Measurements from ENCODE around the gene PRMT2. TPM values are rescaled to one million over a fixed set of nuclear protein-coding genes. Genes with fewer than 3 reads are reported as not detected.

Gene PRMT2
- total and polyA plus RNA-seq, 2 experiments from 2014 or later: 51.9 to 56.9 TPM

DNA sequence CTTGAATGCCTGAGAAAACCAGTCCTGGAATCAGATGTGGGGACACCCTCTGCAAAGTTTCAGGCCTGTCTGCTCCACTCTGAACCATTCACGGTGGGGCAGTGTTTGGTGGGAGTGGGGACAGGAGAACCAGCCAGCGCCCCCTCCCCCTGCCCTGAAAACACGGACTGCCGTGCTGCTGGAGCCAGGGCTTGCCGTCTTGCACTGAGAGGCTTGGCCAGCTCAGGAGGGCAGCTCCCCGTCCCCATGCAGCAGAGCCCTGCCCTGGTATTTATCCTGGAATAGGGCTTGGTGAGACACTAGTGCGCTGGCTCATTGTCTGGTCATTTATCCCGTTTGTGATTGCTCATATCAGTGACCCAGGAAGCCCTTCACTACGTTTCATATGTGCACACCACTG lies 34.5 kb upstream of the PRMT2 start:
- peaks cover 31% of the 10 kb centered on the region for H3K4me1 Mint-ChIP-seq
- TF ChIP-seq, protein P1, sequence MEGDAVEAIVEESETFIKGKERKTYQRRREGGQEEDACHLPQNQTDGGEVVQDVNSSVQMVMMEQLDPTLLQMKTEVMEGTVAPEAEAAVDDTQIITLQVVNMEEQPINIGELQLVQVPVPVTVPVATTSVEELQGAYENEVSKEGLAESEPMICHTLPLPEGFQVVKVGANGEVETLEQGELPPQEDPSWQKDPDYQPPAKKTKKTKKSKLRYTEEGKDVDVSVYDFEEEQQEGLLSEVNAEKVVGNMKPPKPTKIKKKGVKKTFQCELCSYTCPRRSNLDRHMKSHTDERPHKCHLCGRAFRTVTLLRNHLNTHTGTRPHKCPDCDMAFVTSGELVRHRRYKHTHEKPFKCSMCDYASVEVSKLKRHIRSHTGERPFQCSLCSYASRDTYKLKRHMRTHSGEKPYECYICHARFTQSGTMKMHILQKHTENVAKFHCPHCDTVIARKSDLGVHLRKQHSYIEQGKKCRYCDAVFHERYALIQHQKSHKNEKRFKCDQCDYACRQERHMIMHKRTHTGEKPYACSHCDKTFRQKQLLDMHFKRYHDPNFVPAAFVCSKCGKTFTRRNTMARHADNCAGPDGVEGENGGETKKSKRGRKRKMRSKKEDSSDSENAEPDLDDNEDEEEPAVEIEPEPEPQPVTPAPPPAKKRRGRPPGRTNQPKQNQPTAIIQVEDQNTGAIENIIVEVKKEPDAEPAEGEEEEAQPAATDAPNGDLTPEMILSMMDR (conservative IDR thresholded peaks at IDR 0.05; ENCODE audit: low read depth in 2 of 2): no peak
- TF ChIP-seq, protein P2, sequence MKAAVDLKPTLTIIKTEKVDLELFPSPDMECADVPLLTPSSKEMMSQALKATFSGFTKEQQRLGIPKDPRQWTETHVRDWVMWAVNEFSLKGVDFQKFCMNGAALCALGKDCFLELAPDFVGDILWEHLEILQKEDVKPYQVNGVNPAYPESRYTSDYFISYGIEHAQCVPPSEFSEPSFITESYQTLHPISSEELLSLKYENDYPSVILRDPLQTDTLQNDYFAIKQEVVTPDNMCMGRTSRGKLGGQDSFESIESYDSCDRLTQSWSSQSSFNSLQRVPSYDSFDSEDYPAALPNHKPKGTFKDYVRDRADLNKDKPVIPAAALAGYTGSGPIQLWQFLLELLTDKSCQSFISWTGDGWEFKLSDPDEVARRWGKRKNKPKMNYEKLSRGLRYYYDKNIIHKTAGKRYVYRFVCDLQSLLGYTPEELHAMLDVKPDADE (IDR thresholded peaks at IDR 0.05): no peak
- TF ChIP-seq EZH2phosphoT487 (IDR thresholded peaks at IDR 0.05; ENCODE audit: unreplicated experiment) (no peak), POLR2AphosphoS5 (IDR thresholded peaks at IDR 0.05; ENCODE audit: low read depth) (no peak), JUNB (IDR thresholded peaks at IDR 0.05; ENCODE audit: unreplicated experiment) (no peak), ZNF331 (CRISPR knock-in tag; IDR thresholded peaks at IDR 0.05; ENCODE audit: low read depth) (no peak), CREB1 (CRISPR knock-in tag; IDR thresholded peaks at IDR 0.05; ENCODE audit: low read depth) (no peak), EZH2 (IDR thresholded peaks at IDR 0.05; ENCODE audit: low read depth, unreplicated experiment) (no peak), ZNF114 (CRISPR knock-in tag; IDR thresholded peaks at IDR 0.05) (no peak), STAT1 (IDR thresholded peaks at IDR 0.05; ENCODE audit: unreplicated experiment) (no peak), NANOG (IDR thresholded peaks at IDR 0.05; ENCODE audit: borderline replicate concordance) (no peak)
- TF ChIP-seq, protein P3, sequence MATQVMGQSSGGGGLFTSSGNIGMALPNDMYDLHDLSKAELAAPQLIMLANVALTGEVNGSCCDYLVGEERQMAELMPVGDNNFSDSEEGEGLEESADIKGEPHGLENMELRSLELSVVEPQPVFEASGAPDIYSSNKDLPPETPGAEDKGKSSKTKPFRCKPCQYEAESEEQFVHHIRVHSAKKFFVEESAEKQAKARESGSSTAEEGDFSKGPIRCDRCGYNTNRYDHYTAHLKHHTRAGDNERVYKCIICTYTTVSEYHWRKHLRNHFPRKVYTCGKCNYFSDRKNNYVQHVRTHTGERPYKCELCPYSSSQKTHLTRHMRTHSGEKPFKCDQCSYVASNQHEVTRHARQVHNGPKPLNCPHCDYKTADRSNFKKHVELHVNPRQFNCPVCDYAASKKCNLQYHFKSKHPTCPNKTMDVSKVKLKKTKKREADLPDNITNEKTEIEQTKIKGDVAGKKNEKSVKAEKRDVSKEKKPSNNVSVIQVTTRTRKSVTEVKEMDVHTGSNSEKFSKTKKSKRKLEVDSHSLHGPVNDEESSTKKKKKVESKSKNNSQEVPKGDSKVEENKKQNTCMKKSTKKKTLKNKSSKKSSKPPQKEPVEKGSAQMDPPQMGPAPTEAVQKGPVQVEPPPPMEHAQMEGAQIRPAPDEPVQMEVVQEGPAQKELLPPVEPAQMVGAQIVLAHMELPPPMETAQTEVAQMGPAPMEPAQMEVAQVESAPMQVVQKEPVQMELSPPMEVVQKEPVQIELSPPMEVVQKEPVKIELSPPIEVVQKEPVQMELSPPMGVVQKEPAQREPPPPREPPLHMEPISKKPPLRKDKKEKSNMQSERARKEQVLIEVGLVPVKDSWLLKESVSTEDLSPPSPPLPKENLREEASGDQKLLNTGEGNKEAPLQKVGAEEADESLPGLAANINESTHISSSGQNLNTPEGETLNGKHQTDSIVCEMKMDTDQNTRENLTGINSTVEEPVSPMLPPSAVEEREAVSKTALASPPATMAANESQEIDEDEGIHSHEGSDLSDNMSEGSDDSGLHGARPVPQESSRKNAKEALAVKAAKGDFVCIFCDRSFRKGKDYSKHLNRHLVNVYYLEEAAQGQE (IDR thresholded peaks at IDR 0.05; ENCODE audit: unreplicated experiment): no peak
- TF ChIP-seq, protein P4, sequence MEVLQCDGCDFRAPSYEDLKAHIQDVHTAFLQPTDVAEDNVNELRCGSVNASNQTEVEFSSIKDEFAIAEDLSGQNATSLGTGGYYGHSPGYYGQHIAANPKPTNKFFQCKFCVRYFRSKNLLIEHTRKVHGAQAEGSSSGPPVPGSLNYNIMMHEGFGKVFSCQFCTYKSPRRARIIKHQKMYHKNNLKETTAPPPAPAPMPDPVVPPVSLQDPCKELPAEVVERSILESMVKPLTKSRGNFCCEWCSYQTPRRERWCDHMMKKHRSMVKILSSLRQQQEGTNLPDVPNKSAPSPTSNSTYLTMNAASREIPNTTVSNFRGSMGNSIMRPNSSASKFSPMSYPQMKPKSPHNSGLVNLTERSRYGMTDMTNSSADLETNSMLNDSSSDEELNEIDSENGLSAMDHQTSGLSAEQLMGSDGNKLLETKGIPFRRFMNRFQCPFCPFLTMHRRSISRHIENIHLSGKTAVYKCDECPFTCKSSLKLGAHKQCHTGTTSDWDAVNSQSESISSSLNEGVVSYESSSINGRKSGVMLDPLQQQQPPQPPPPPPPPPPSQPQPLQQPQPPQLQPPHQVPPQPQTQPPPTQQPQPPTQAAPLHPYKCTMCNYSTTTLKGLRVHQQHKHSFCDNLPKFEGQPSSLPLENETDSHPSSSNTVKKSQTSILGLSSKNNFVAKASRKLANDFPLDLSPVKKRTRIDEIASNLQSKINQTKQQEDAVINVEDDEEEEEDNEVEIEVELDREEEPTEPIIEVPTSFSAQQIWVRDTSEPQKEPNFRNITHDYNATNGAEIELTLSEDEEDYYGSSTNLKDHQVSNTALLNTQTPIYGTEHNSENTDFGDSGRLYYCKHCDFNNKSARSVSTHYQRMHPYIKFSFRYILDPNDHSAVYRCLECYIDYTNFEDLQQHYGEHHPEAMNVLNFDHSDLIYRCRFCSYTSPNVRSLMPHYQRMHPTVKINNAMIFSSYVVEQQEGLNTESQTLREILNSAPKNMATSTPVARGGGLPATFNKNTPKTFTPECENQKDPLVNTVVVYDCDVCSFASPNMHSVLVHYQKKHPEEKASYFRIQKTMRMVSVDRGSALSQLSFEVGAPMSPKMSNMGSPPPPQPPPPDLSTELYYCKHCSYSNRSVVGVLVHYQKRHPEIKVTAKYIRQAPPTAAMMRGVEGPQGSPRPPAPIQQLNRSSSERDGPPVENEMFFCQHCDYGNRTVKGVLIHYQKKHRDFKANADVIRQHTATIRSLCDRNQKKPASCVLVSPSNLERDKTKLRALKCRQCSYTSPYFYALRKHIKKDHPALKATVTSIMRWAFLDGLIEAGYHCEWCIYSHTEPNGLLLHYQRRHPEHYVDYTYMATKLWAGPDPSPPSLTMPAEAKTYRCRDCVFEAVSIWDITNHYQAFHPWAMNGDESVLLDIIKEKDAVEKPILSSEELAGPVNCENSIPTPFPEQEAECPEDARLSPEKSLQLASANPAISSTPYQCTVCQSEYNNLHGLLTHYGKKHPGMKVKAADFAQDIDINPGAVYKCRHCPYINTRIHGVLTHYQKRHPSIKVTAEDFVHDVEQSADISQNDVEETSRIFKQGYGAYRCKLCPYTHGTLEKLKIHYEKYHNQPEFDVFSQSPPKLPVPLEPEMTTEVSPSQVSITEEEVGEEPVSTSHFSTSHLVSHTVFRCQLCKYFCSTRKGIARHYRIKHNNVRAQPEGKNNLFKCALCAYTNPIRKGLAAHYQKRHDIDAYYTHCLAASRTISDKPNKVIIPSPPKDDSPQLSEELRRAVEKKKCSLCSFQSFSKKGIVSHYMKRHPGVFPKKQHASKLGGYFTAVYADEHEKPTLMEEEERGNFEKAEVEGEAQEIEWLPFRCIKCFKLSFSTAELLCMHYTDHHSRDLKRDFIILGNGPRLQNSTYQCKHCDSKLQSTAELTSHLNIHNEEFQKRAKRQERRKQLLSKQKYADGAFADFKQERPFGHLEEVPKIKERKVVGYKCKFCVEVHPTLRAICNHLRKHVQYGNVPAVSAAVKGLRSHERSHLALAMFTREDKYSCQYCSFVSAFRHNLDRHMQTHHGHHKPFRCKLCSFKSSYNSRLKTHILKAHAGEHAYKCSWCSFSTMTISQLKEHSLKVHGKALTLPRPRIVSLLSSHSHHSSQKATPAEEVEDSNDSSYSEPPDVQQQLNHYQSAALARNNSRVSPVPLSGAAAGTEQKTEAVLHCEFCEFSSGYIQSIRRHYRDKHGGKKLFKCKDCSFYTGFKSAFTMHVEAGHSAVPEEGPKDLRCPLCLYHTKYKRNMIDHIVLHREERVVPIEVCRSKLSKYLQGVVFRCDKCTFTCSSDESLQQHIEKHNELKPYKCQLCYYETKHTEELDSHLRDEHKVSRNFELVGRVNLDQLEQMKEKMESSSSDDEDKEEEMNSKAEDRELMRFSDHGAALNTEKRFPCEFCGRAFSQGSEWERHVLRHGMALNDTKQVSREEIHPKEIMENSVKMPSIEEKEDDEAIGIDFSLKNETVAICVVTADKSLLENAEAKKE (CRISPR knock-in tag; IDR thresholded peaks at IDR 0.05): no peak

More for the DNA sequence above, 34.5 kb upstream of the PRMT2 start:
- H3K27me3 Mint-ChIP-seq (ENCODE audit: insufficient read depth, low read depth, poor library complexity): no peaks in the 10 kb centered on the region
- H3F3A ChIP-seq (replicated peaks; ENCODE audit: low read depth): no peaks in the 10 kb centered on the region
- H3K27ac ChIP-seq (ENCODE audit: low read depth): no peak overlapping the region
- ATAC-seq (no peak), DNase-seq (ENCODE audit: low spot score) (no peak)
- no peak overlapping the region for H3K4me3 Mint-ChIP-seq
- H3K9me2 ChIP-seq (ENCODE audit: insufficient read depth): no peaks in the 10 kb centered on the region; the same call in 1 of the 2 replicates
- no peak overlapping the region for H3K27ac Mint-ChIP-seq
- no peaks in the 10 kb centered on the region for H3K36me3 ChIP-seq (ENCODE audit: insufficient read depth)
- H3K9me3 Mint-ChIP-seq: peaks cover 6% of the 10 kb centered on the region; the same call in 2 of the 3 replicates
- H3K79me2 ChIP-seq (replicated peaks; ENCODE audit: insufficient read depth): no peaks in the 10 kb centered on the region
- H3K27me3 ChIP-seq (ENCODE audit: insufficient read depth): no peaks in the 10 kb centered on the region
- no peak overlapping the region for H3K4me3 ChIP-seq
- H3K4me2 ChIP-seq: no peak overlapping the region
- H2AFZ ChIP-seq: no peak overlapping the region
- H3K4me1 ChIP-seq (ENCODE audit: insufficient read depth): peaks cover 31% of the 10 kb centered on the region
- no peaks in the 10 kb centered on the region for H4K20me1 ChIP-seq (replicated peaks; ENCODE audit: insufficient read depth)
- no peaks in the 10 kb centered on the region for H3K36me3 Mint-ChIP-seq (ENCODE audit: low read depth)

All from GM23338 (cell line).